Astrocyte (in vitro differentiated cells and primary cell): ENCODE measurements around the gene LSG1.

ENCODE experiments used
- CTCF ChIP-seq: IDR thresholded peaks from 2 replicates; pipeline ENCODE4 v1.5.1; 2011; ENCODE audit warnings: low read depth, mild to moderate bottlenecking, inconsistent platforms, low read length, moderate library complexity; ENCODE audit not compliant: insufficient read depth
- EZH2 ChIP-seq: IDR thresholded peaks from 2 replicates; pipeline ENCODE4 v1.6.1; 2012; ENCODE audit warnings: mild to moderate bottlenecking, low read length, inconsistent platforms; ENCODE audit not compliant: insufficient read depth

- TF ChIP-seq CTCF (no peak), EZH2 (no peak)
These were observed 29.2 kb downstream of the LSG1 start for GRCh38 chr3:194642769-194643168.
